PC-9 (cell line): Measurements from ENCODE around the gene TMEM198. TPM values are rescaled to one million over a fixed set of nuclear protein-coding genes. Genes with fewer than 3 reads are reported as not detected.

Source experiments
- BruUV-seq: library from RNA; stranded (reverse); fragments of 400-500 nt; replicated peaks from 2 replicates; lab custom pipeline; 2021; lab: Mats Ljungman, UMichigan
- CTCF ChIA-PET: fragments of 300-600 bp; sonication (Branson Sonifier 250); formaldehyde crosslinking; loops from one replicate; lab custom pipeline; 2022; ENCODE audit warnings: antibody characterized with exemption; lab: Charles Lee
- POLR2A ChIA-PET: fragments of 300-600 bp; sonication (Branson Sonifier 250); formaldehyde crosslinking; loops from one replicate; lab custom pipeline; 2022; ENCODE audit warnings: antibody characterized with exemption; ENCODE audit not compliant: unreplicated experiment; lab: Charles Lee
- DNase-seq, 2 experiments: peaks; one replicate each; pipeline versions ENCODE4 v3.0.0 to v3.0.0-alpha.2; 2015 to 2022; ENCODE audit warnings: mixed read lengths in 1 of 2
- H2AFZ ChIP-seq: fragments of 200-600 bp; sonication (generic); 2 replicates; pipeline ENCODE4 v1.8.1; 2017; ENCODE audit warnings: antibody characterized with exemption
- H3F3A ChIP-seq: fragments of 200-600 bp; sonication (generic); 2 replicates; pipeline ENCODE4 v1.8.1; 2017; ENCODE audit warnings: antibody characterized with exemption, mild to moderate bottlenecking, low read depth; ENCODE audit not compliant: insufficient read depth
- H3K27ac ChIP-seq: fragments of 200-600 bp; sonication (generic); 2 replicates; pipeline ENCODE4 v1.6.1; 2016; ENCODE audit warnings: mixed run types
- H3K27me3 ChIP-seq: fragments of 200-600 bp; sonication (generic); 2 replicates; pipeline ENCODE4 v1.6.1; 2016; ENCODE audit warnings: low read depth, mixed run types; ENCODE audit not compliant: insufficient read depth
- H3K36me3 ChIP-seq: fragments of 200-600 bp; sonication (generic); 2 replicates; pipeline ENCODE4 v1.6.1; 2016; ENCODE audit warnings: low read depth, mixed run types
- H3K4me1 ChIP-seq: fragments of 200-600 bp; sonication (generic); replicated peaks from 2 replicates; pipeline ENCODE4 v1.6.1; 2016; ENCODE audit warnings: mixed run types; ENCODE audit not compliant: insufficient read depth
- H3K4me2 ChIP-seq: fragments of 200-600 bp; sonication (generic); 2 replicates; pipeline ENCODE4 v1.6.1; 2017; ENCODE audit warnings: mixed run types
- H3K4me3 ChIP-seq: fragments of 200-600 bp; sonication (generic); 2 replicates; pipeline ENCODE4 v1.6.1; 2016; ENCODE audit warnings: mixed run types
- H3K79me2 ChIP-seq: fragments of 200-600 bp; sonication (generic); 2 replicates; pipeline ENCODE4 v1.6.1; 2017; ENCODE audit warnings: low read depth, mixed run types
- H3K9me2 ChIP-seq: fragments of 200-600 bp; sonication (generic); 2 replicates; pipeline ENCODE4 v1.8.1; 2017; ENCODE audit warnings: mild to moderate bottlenecking; ENCODE audit not compliant: insufficient read depth
- H3K9me3 ChIP-seq: fragments of 200-600 bp; sonication (generic); 2 replicates; pipeline ENCODE4 v1.8.1; 2016; ENCODE audit warnings: low read depth; ENCODE audit not compliant: insufficient read depth
- H4K20me1 ChIP-seq: fragments of 200-600 bp; sonication (generic); 2 replicates; pipeline ENCODE4 v1.8.1; 2017; ENCODE audit not compliant: insufficient read depth
- EZH2 ChIP-seq: fragments of 200-600 bp; sonication (generic); IDR thresholded peaks from 2 replicates; pipeline ENCODE4 v1.8.0; 2017; ENCODE audit warnings: antibody characterized with exemption, low read depth
- intact Hi-C: fragments of 100-400 bp; cut with micrococcal nuclease; formaldehyde crosslinking; loops from one replicate; pipeline ENCODE4 v1.10.0; 2022; ENCODE audit not compliant: unreplicated experiment
- total RNA-seq: library from RNA; stranded (reverse); gene quantifications from 2 replicates; pipeline ENCODE4 v1.2.3, GENCODE V29; 2021
- TF ChIP-seq, protein P1 (sequence below): fragments of 200-600 bp; sonication (generic); conservative IDR thresholded peaks from 2 replicates; pipeline ENCODE4 v1.6.1; 2017; ENCODE audit warnings: mixed run types, antibody characterized with exemption, mild to moderate bottlenecking, moderate library complexity

TMEM198 gene
- total RNA-seq, 1 experiment from 2014 or later = 3.6 TPM

DNA sequence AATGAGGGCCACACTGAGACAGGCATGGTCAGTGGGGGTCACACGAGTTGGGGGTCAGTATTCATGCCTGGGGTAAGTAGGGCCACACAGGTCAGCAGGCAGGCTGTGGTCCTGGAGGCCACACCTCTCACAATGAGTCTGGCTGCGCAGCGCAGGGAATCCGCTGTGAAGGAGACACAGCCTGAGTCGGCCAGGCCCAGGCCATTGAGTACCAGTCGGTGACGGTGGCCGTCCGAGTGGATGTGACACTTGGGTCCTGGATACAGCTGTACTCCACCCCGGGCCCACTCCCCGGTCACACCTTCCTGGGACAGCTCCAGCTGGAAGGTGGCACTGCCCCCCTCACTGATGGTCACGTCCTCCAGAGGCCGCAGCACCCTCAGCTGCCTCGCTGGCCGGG lies 10.5 kb downstream of the TMEM198 start:
- no peaks in the 10 kb centered on the region for H3K9me3 ChIP-seq
- H3K4me3 ChIP-seq = no peak overlapping the region
- H3K4me2 ChIP-seq = no peak overlapping the region
- BruUV-seq = no TSS peak
- H3K79me2 ChIP-seq = no peaks in the 10 kb centered on the region
- no peaks in the 10 kb centered on the region for H3K9me2 ChIP-seq
- ChIA-PET POLR2A (no interaction called here), CTCF (interaction anchor here (0.7 kb wide), 1 partner anchor 11 kb away, joined by 4 read pairs; no protein-coding TSS in a partner anchor)
- no peaks in the 10 kb centered on the region for H3K27me3 ChIP-seq
- H3K36me3 ChIP-seq = no peaks in the 10 kb centered on the region
- H3K4me1 ChIP-seq = no peaks in the 10 kb centered on the region
- H4K20me1 ChIP-seq = no peaks in the 10 kb centered on the region
- TF ChIP-seq, protein P1, sequence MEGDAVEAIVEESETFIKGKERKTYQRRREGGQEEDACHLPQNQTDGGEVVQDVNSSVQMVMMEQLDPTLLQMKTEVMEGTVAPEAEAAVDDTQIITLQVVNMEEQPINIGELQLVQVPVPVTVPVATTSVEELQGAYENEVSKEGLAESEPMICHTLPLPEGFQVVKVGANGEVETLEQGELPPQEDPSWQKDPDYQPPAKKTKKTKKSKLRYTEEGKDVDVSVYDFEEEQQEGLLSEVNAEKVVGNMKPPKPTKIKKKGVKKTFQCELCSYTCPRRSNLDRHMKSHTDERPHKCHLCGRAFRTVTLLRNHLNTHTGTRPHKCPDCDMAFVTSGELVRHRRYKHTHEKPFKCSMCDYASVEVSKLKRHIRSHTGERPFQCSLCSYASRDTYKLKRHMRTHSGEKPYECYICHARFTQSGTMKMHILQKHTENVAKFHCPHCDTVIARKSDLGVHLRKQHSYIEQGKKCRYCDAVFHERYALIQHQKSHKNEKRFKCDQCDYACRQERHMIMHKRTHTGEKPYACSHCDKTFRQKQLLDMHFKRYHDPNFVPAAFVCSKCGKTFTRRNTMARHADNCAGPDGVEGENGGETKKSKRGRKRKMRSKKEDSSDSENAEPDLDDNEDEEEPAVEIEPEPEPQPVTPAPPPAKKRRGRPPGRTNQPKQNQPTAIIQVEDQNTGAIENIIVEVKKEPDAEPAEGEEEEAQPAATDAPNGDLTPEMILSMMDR = no peak
- TF ChIP-seq EZH2 = no peak
- H3F3A ChIP-seq = no peaks in the 10 kb centered on the region
- no peak for DNase-seq
- no peak overlapping the region for H3K27ac ChIP-seq
- intact Hi-C loops = no loop called here
- H2AFZ ChIP-seq = no peak overlapping the region

DNA sequence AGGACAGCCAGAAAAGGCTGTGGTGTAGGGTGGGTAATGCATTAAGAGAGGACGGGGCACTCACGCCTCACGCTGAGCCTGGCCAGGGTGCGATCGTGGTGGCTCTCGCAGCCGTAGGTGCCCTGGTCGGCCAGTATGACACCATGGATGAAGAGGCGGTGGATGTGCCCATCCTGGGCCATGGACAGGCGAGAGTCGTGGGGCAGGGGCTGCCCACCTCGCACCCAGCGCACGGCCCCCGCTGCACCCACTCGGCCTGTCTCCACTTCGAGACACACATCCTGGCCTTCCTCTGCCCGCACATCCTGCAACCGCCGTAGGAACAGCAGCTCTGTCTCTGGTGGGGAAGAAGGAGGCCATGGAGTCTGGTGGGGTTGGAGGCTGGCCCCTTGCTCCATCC lies 12.1 kb downstream of the TMEM198 start:
- Histone ChIP-seq H2AFZ (no peak overlapping the region), H3K27me3 (no peaks in the 10 kb centered on the region), H3K4me3 (no peak overlapping the region), H3K4me1 (no peaks in the 10 kb centered on the region), H3K36me3 (no peaks in the 10 kb centered on the region), H3F3A (no peaks in the 10 kb centered on the region), H3K27ac (no peak overlapping the region), H3K79me2 (no peaks in the 10 kb centered on the region), H4K20me1 (no peaks in the 10 kb centered on the region), H3K9me3 (no peaks in the 10 kb centered on the region), H3K4me2 (no peak overlapping the region), H3K9me2 (no peaks in the 10 kb centered on the region)
- POLR2A ChIA-PET = no interaction called here
- no peak for DNase-seq
- TF ChIP-seq, protein P1 = no peak
- no peak for TF ChIP-seq EZH2
- CTCF ChIA-PET = interaction anchor here (0.6 kb wide), 1 partner anchor 75 kb away, joined by 6 read pairs; no protein-coding TSS in a partner anchor
- intact Hi-C loops = no loop called here
- BruUV-seq = no TSS peak

DNA sequence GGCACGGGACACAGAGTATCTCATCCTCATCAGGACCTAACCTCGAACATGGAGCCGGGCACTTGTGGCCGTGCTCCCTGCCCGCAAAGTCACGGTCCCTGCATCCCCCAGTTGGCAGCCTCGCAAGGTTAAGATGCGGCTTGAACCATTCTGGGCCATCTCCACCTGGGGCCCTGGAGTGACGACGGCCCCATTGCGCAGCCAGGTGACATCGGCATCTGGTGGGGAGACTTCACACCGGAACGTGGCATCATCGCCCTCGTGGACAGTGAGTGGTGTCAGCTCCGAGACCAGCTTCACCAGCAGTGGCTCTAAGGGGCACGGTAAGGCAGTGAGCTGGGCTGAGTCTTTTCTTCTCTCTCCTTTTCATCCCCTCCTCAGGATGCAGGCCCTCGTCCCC lies 12.6 kb downstream of the TMEM198 start:
- Histone ChIP-seq H3K4me2 (no peak overlapping the region), H3F3A (no peaks in the 10 kb centered on the region), H3K79me2 (no peaks in the 10 kb centered on the region), H3K9me3 (no peaks in the 10 kb centered on the region), H4K20me1 (no peaks in the 10 kb centered on the region), H3K4me3 (no peak overlapping the region), H3K4me1 (no peaks in the 10 kb centered on the region), H3K27me3 (no peaks in the 10 kb centered on the region), H3K36me3 (no peaks in the 10 kb centered on the region), H3K27ac (no peak overlapping the region), H2AFZ (no peak overlapping the region), H3K9me2 (no peaks in the 10 kb centered on the region)
- intact Hi-C loops = no loop called here
- no TSS peak for BruUV-seq
- ChIA-PET POLR2A (interaction anchor here (0.6 to 0.9 kb wide), 2 partner anchors 92 to 140 kb away, joined by 3 to 17 read pairs; no protein-coding TSS in a partner anchor), CTCF (no interaction called here)
- DNase-seq = no peak
- TF ChIP-seq, protein P1 = no peak
- no peak for TF ChIP-seq EZH2
